ENCODE measurements around the gene NR3C2. TPM values are rescaled to one million over a fixed set of nuclear protein-coding genes. Genes with fewer than 3 reads are reported as not detected.

NR3C2 gene
- total and polyA plus RNA-seq, 10 of the 15 experiments (the other 5 are each of a cell fraction or from before 2014, with no cell fraction given), result 0.05 to 0.11 (median 0.08) TPM; not detected in 4

- Histone ChIP-seq H4K20me1 (ENCODE audit: control insufficient read depth, insufficient read depth) (no peaks in the 10 kb centered on the region), H3K36me3 (ENCODE audit: control insufficient read depth in 2 of 2, insufficient read depth in 2 of 2, low read length in 1 of 2) (no peaks in the 10 kb centered on the region), H3K27ac (ENCODE audit: control insufficient read depth, insufficient read depth) (no peak overlapping the region), H3K9me3 (replicated peaks; ENCODE audit: control insufficient read depth, insufficient read depth, low read length) (no peaks in the 10 kb centered on the region), H3K4me2 (ENCODE audit: control insufficient read depth, insufficient read depth) (no peak overlapping the region), H3K4me1 (ENCODE audit: control insufficient read depth, insufficient read depth, low read length) (no peaks in the 10 kb centered on the region), H2AFZ (ENCODE audit: control insufficient read depth, low read depth, low read length) (no peak overlapping the region), H3K4me3 (no peak overlapping the region), H3K9ac (ENCODE audit: control insufficient read depth, insufficient read depth, low read length) (no peak overlapping the region), H3K79me2 (ENCODE audit: control insufficient read depth, insufficient read depth, low read length) (no peaks in the 10 kb centered on the region), H3K27me3 (replicated peaks in 1 of 2; ENCODE audit: control insufficient read depth in 2 of 2, insufficient read depth in 2 of 2, low read length in 1 of 2) (no peaks in the 10 kb centered on the region)
- intact Hi-C loops (cut with micrococcal nuclease; ENCODE audit: unreplicated experiment) (no loop called here), in situ Hi-C loops (cut with MboI) (no loop called here)
- ChIA-PET RAD21 (ENCODE audit: unreplicated experiment) (no interaction called here), SMC1A (ENCODE audit: uncharacterized antibody, unreplicated experiment) (interaction anchor here (0.7 to 1.9 kb wide), 3 partner anchors 8 to 553 kb away, joined by 3 to 5 read pairs (median 3); no protein-coding TSS in a partner anchor), CTCF (interaction anchor here (1.0 kb wide), 1 partner anchor 9 kb away, joined by 4 read pairs; no protein-coding TSS in a partner anchor), POLR2A (no interaction called here)
- FAIRE-seq, result no peak
- WGBS (ENCODE audit: insufficient coverage, insufficient replicate concordance, low lambda C conversion rate, missing lambda C conversion rate), result 56% methylated on average over 4 of the region's 4 CpGs
- TF ChIP-seq POLR2A (IDR thresholded peaks at IDR 0.05; ENCODE audit: low read depth, low read length), result no peak
- no peak for TF ChIP-seq USF2 (IDR thresholded peaks at IDR 0.05; ENCODE audit: borderline replicate concordance, low read depth, low read length)
- TF ChIP-seq DPF2 (IDR thresholded peaks at IDR 0.05), result no peak
- no peak for TF ChIP-seq MLLT1 (IDR thresholded peaks at IDR 0.05)
- TF ChIP-seq FOS (IDR thresholded peaks at IDR 0.05; ENCODE audit: borderline replicate concordance, extremely low read depth, insufficient read length), result no peak
- TF ChIP-seq CHD2 (IDR thresholded peaks at IDR 0.05; ENCODE audit: borderline replicate concordance, low read depth, low read length), result no peak
- no peak for TF ChIP-seq YY1 (IDR thresholded peaks at IDR 0.05; ENCODE audit: low read depth, low read length)
- TF ChIP-seq CBX3 (IDR thresholded peaks at IDR 0.05; ENCODE audit: borderline replicate concordance, low read depth), result no peak
- TF ChIP-seq WRNIP1 (IDR thresholded peaks at IDR 0.05; ENCODE audit: borderline replicate concordance, low read depth, low read length), result no peak
- no peak for TF ChIP-seq NRF1 (conservative IDR thresholded peaks at IDR 0.05; ENCODE audit: low read depth, low read length)
- no peak for TF ChIP-seq RAD51 (IDR thresholded peaks at IDR 0.05)
- no peak for TF ChIP-seq CUX1 (IDR thresholded peaks at IDR 0.05; ENCODE audit: insufficient replicate concordance, low read depth, low read length)
- DNase-seq (ENCODE audit: low read depth, low spot score), result no peak
- no peak for ATAC-seq
- no TSS peak for BruUV-seq (replicated peaks)
Measured at GRCh38 chr4:148116969-148117368, 325.2 kb downstream of the NR3C2 start.
